Measurements from ENCODE around the gene FBXO38.

The FBXO38 gene

DNA sequence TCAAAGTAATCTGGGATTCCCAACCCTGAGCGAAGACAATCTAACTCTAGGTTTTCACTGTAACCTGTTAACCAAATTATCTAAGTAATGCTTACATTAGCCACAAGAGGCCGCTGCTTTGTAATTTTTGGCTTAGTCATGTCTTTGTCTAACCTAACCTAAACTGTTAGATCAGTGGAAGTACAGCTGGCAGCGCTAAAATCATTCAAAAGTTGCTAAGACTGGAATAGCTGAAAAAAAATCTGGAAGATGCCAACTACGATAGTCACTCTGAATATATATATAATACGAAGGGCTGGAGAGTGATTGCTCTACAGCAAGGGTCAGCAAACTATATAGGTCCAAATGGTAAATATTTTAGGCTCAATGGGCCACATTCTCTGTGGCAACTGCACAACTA, 60.2 kb downstream of the FBXO38 start:
- TF ChIP-seq, protein P1, sequence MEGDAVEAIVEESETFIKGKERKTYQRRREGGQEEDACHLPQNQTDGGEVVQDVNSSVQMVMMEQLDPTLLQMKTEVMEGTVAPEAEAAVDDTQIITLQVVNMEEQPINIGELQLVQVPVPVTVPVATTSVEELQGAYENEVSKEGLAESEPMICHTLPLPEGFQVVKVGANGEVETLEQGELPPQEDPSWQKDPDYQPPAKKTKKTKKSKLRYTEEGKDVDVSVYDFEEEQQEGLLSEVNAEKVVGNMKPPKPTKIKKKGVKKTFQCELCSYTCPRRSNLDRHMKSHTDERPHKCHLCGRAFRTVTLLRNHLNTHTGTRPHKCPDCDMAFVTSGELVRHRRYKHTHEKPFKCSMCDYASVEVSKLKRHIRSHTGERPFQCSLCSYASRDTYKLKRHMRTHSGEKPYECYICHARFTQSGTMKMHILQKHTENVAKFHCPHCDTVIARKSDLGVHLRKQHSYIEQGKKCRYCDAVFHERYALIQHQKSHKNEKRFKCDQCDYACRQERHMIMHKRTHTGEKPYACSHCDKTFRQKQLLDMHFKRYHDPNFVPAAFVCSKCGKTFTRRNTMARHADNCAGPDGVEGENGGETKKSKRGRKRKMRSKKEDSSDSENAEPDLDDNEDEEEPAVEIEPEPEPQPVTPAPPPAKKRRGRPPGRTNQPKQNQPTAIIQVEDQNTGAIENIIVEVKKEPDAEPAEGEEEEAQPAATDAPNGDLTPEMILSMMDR (conservative IDR thresholded peaks at IDR 0.05), result peak; percentile 86
- no peak for TF ChIP-seq ZFX (IDR thresholded peaks at IDR 0.05)
- H3K27ac ChIP-seq, result no peak overlapping the region

DNA sequence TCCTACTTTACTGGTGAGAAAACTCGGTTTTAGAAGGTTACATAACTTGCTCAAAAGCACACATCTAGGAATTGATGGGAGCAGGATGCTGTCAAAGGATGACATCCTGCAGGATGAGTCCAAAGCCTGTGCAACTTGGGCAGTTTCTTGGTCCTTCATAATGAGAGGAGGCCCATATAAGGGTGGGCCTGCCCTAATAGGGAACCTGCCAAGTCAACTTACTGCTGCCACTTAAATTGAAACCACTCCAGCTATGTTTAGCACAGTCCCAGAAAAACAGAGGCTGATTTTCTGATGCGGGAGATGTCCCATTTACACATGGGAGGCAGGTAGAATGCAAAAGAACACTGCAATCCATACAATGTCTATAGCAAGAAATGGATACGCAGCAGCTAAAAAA, 61.8 kb downstream of the FBXO38 start:
- H3K27ac ChIP-seq, result no peak overlapping the region
- TF ChIP-seq, protein P1 (conservative IDR thresholded peaks at IDR 0.05), result no peak
- TF ChIP-seq ZFX (IDR thresholded peaks at IDR 0.05), result no peak

DNA sequence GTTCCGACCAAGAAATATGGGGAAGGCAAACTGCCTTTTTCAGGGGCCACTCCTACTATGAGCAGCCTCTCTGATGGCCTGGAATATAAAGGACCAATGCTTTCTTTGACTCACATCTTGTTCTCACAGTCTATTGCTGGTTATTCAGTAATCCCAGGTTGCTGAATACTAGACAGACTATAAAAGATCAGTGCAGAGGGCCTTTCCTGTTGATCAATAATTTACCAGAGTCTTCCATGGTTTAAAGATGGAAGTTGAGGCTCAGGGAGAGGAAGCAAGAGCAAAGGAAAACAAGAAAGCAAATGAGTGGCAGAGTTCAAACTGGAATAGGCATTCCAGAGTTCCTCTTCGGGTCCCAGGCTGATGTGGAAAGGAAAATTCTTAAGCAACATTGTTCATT, 62.9 kb downstream of the FBXO38 start:
- no peak for TF ChIP-seq ZFX (IDR thresholded peaks at IDR 0.05)
- TF ChIP-seq, protein P1 (conservative IDR thresholded peaks at IDR 0.05), result no peak
- H3K27ac ChIP-seq, result no peak overlapping the region

DNA sequence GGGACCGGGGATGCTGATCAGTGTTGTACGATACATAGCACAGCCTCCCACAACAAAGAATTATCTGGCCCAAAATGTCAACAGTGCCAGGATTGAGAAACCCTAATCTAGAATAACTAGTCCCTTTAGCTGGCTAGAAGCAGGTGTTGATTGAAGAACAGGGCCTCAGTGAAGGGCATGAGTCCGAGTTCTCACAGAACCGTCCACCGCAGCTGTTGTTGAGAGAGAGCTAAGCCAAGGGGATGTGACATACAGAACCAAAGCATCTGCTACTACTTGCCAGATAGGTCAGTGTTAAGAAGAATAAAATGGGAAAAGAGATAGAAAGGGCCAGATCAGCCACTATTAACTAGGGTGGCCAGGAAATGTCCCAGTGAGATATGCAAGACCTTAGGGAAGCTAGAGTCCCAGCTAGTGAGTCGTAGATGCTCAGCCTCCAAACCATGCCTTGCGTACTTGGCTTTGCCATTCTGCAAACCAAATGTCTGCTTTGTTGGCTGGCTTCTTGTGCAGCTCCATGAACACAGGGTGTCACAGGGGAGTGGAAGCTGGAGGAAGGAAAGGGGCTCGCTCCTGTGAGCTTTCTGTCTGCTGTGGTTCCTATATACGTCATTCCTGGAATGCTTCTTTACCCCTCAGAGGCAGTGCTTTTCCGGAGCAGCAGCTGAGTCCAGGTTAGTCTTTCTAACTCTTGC, 68.9 kb downstream of the FBXO38 start:
- no peak for TF ChIP-seq ZFX (IDR thresholded peaks at IDR 0.05)
- TF ChIP-seq, protein P1 (conservative IDR thresholded peaks at IDR 0.05), result no peak

DNA sequence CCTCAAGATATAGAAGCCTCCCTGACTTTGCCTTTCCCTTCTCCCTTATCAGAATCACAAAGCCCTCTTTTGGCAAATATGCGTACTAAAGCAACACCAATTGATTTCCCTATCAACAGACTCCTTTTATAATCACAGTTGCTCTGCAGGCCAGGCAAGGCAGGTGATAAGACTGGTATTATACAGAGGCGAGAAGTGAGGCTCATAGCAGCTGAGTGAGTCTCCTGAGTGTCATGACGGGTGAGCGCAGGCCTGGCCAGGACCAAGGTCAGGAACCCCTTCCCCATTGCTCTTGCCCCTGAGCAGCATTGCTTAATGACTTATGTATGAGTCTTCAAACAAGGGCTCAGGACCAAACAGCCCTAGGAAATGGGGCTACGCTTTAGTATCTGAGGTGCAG, 70.8 kb downstream of the FBXO38 start:
- TF ChIP-seq, protein P1 (conservative IDR thresholded peaks at IDR 0.05), result no peak
- TF ChIP-seq ZFX (IDR thresholded peaks at IDR 0.05), result no peak
- no peak overlapping the region for H3K27ac ChIP-seq

More for the DNA sequence above, 68.9 kb downstream of the FBXO38 start:
- H3K27ac ChIP-seq, result no peak overlapping the region

DNA sequence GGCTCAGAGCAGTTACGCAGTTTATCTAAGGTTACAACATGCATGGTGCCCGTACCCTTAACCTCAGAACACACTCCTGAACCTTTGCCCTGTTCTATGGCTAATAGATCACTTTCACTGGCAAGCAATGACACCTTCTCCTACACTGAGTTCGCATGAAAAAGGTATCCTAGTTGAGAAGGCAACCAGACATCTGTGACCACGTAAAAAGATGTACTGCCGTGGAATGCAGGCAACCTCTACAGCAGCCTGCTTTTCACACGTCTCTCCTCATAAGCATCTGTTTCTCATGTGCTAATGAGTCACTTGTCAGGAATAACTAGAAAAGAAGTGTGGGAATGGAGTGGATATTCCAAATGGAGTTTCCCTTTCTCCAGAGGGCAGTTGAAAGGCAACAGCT, 71.4 kb downstream of the FBXO38 start:
- no peak for TF ChIP-seq ZFX (IDR thresholded peaks at IDR 0.05)
- TF ChIP-seq, protein P1 (conservative IDR thresholded peaks at IDR 0.05), result no peak
- H3K27ac ChIP-seq, result no peak overlapping the region

DNA sequence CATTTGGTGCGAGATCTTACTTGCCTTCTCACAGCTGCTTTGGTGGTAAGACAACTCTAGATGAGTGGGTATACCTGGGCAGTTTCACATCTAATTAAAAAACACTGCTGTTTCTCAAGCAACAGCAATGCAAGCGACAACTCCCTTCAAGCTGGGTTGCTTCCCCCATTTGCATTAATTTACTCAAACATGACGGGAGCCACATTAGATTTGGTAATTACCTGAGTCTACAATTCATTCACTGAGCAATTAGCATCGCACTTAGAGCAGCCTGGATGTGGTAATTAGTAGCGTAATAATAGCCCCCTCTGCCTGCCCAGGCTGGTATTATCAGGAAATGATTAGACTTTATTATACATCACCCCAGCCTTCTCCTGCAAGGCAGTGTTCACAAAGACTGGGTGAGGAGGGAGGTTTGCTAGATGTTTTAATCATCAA, 73.4 kb downstream of the FBXO38 start:
- no peak overlapping the region for H3K27ac ChIP-seq

More for the DNA sequence above, 73.4 kb downstream of the FBXO38 start:
- TF ChIP-seq, protein P1 (conservative IDR thresholded peaks at IDR 0.05), result peak; percentile 58
- TF ChIP-seq ZFX (IDR thresholded peaks at IDR 0.05), result no peak
